Breast epithelium (tissue), 3 donors: ENCODE data around the gene IFNLR1.

Source experiments
- POLR2A ChIP-seq: fragments of 450-650 bp; IDR thresholded peaks from one replicate; pipeline ENCODE4 v1.6.1; 2016; ENCODE audit warnings: antibody characterized with exemption, mild to moderate bottlenecking, moderate library complexity
- POLR2AphosphoS5 ChIP-seq, 3 donors: sonication (generic); formaldehyde crosslinking; IDR thresholded peaks; one replicate each; pipeline ENCODE4 v1.6.1; 2017; ENCODE audit warnings: antibody characterized with exemption in 3 of 3

GRCh38 chr1:24181619-24182018, 5.5 kb downstream of the IFNLR1 start:
- TF ChIP-seq POLR2A (no peak), POLR2AphosphoS5 (IDR thresholded peaks at IDR 0.05) (no peak)
